ENCODE results near the gene SSBP1.
"Not testable (repeated sequence)": the region's sequence is repeated elsewhere in the genome, so short reads cannot be mapped to it uniquely, and the experiment has no call there.

The SSBP1 gene

GRCh38 chr7:141709749-141710148, 28.4 kb upstream of the SSBP1 start:
- no peak for DNase-seq

GRCh38 chr7:141710301-141710700, 27.9 kb upstream of the SSBP1 start:
- no peak for DNase-seq

GRCh38 chr7:141712603-141713255, 25.4 kb upstream of the SSBP1 start:
- no peak for DNase-seq

DNA sequence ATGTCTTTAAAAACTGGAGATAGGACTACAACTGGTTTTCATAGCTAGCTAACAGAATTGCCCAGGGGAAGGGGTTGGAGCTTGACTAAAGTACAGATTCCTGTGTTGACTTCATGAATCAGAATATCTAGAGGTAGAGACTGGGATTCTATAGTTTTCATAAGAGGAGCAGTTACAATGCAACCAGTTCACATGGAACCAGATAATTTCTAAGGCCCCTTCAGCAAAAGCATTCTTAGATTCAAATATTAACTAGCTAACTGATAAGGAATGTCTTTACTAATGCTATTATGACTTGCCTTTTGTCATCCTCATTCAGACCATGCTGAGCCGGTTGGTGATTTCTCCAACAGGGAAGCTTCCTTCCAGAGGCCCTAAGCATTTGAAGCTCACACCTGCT, 24.3 kb upstream of the SSBP1 start:
- DNase-seq: no peak

- DNase-seq: no peak
Observed at GRCh38 chr7:141714571-141714970, 23.6 kb upstream of the SSBP1 start.

- DNase-seq: no peak
Observed at GRCh38 chr7:141715018-141715417, 23.1 kb upstream of the SSBP1 start.

- no peak for DNase-seq
Observed at GRCh38 chr7:141715794-141716689, 22.1 kb upstream of the SSBP1 start.

- no peak for DNase-seq
Observed at GRCh38 chr7:141717450-141717849, 20.7 kb upstream of the SSBP1 start.

DNA sequence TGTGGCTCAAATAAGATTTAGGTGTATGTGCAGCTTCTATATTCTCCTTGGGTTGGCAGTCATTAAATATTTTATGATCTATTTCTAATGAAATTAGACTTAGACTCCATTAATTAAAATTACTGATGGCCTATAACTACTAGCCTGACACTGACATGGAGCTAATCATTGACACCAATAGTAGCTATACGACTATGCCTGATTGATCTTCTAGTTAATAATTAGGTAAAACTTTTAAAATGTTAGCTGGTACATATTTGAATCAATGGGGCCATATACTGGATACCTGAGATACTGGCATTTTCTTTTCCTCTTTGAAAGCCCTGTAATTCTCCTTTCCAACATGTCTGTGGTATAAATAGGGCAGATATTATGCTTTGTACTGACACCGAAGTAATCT, 15.6 kb upstream of the SSBP1 start:
- DNase-seq: no peak

DNA sequence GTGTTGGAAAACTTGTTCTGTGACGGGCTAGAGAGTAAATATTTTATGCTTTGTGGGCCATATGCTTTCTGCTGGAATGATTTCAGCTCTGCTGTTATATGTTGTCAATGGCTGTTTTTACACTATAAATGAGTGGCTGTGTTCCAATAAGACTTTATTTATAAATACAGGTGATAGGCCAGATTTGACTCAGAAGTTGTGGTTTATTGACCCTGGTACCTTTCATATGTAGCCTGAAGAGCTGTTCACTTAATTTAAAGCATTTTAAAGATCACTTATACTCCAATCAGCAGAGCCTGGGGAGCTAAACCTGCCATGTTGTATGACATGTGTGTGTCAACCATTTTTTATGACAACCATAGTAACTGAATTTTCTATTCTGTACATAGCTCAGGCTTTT, 9.1 kb upstream of the SSBP1 start:
- no peak for DNase-seq

GRCh38 chr7:141731476-141732149, 6.5 kb upstream of the SSBP1 start:
- no peak for DNase-seq

GRCh38 chr7:141737118-141737835, 881 bp upstream of the SSBP1 start:
- DNase-seq: no peak

DNA sequence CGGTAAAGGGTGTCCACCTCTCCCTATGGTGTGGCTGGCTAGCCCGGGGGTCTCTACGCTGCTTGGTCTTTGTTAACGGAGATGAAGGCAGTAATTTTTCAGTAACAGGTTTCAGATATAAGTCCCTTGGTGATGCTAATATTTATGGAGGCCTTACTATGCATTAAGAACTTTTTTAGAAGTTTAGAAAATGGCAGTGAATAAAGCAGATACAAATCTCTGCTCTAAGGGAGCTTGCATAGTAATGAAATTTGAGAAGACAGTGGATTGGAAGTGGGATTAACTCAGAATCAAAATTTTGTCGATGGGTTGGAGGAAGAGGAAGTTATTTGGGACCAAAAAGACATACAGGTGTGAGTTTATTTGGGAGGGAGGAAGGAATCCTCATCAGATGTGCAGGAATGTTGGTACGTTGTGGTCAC, 445 bp downstream of the SSBP1 start:
- DNase-seq: no peak

- DNase-seq: no peak
Observed at GRCh38 chr7:141739250-141739649, 1.1 kb downstream of the SSBP1 start.

DNA sequence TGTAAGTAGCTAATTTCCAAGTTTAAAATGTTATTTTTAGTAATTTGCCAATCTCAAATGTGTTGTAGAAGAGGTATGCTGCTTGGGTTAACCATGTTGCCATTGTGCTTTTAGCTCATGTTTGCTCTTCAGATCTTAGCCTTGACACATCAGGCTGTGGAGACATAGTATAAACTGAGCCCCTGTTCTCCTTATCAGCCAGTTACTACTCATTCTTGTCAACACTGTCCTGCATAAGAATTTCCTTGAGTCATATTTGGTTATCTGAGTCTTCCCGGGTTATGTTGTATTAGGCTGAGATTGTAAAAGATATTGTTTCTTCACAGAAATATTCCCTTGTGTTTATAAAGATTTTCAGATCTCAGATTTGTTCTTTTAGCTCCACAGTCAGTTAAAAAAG, 4.1 kb downstream of the SSBP1 start:
- DNase-seq: no peak

DNA sequence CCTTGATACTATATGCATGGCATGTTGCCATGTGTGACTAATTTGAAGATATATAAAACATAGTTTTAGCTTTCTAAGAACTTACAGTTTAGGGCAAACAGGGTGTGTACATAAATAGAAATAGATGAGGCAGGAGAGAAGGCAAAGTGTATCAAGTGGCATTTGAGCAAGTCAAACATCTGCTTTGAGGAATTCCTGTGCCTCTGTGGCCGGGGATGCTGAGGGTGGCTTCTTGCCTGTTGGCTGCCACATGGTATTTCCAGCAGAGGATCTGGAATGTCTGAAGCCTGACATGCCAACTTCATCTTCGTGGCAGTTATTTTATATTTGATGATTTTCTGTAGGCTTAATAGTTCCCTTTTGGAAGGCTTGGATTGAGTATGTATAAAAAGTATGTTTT, 6.0 kb downstream of the SSBP1 start:
- no peak for DNase-seq

GRCh38 chr7:141748396-141748795, 10.2 kb downstream of the SSBP1 start:
- no peak for DNase-seq

- not testable (repeated sequence) for DNase-seq
Observed at GRCh38 chr7:141751904-141752303, 13.7 kb downstream of the SSBP1 start.

DNA sequence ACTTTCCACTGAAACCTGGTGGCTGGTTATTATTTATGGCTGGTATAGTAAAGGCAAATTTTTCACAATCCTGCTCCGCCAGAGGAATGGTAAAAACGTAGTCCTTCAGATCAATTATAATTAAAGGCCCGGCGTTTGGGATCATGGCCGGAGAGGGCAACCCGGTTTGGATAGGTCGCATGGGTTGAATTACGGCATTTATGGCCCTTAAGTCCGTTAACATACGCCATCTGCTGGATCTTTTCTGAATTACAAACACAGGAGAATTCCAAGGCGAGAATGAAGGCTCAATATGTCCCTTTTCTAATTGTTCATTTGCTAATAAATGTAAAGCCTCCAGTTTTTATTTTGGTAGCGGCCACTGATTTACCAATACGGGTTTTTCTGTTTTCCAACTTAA, 14.5 kb downstream of the SSBP1 start:
- DNase-seq: no peak

GRCh38 chr7:141754939-141755338, 16.8 kb downstream of the SSBP1 start:
- DNase-seq: no peak

- no peak for DNase-seq
Observed at GRCh38 chr7:141763797-141764196, 25.6 kb downstream of the SSBP1 start, which contains the start of gene TAS2R3. TAS2R3 (plus strand) TSS chr7:141764097; CDS start chr7:141764159, 62 bp downstream.

GRCh38 chr7:141770083-141770583, 32.0 kb downstream of the SSBP1 start:
- DNase-seq: not testable (repeated sequence)

- DNase-seq: no peak
Observed at GRCh38 chr7:141776374-141776773, 38.2 kb downstream of the SSBP1 start, which contains the start of gene TAS2R4. TAS2R4 (plus strand) TSS chr7:141776674; CDS start chr7:141778489, 1,815 bp downstream.
